Ovary (tissue), 3 donors: ENCODE results near the gene PPP1CA.

ENCODE experiments used
- POLR2A ChIP-seq: fragments of 450-650 bp; IDR thresholded peaks from one replicate; pipeline ENCODE4 v1.6.1; 2017; ENCODE audit warnings: antibody characterized with exemption, mild to moderate bottlenecking, moderate library complexity
- TF ChIP-seq, protein P1 (sequence below), 3 donors: fragments of 450-650 bp in 2 of 3; fragments of 200-600 bp in 1 of 3; IDR thresholded peaks; one replicate each; pipeline versions ENCODE4 v1.5.1 to v1.8.0; 2016 to 2022; ENCODE audit warnings: antibody characterized with exemption in 3 of 3, mild to moderate bottlenecking in 1 of 3
- donor health status: DM: no; HTN: no; CAD: no.

DNA sequence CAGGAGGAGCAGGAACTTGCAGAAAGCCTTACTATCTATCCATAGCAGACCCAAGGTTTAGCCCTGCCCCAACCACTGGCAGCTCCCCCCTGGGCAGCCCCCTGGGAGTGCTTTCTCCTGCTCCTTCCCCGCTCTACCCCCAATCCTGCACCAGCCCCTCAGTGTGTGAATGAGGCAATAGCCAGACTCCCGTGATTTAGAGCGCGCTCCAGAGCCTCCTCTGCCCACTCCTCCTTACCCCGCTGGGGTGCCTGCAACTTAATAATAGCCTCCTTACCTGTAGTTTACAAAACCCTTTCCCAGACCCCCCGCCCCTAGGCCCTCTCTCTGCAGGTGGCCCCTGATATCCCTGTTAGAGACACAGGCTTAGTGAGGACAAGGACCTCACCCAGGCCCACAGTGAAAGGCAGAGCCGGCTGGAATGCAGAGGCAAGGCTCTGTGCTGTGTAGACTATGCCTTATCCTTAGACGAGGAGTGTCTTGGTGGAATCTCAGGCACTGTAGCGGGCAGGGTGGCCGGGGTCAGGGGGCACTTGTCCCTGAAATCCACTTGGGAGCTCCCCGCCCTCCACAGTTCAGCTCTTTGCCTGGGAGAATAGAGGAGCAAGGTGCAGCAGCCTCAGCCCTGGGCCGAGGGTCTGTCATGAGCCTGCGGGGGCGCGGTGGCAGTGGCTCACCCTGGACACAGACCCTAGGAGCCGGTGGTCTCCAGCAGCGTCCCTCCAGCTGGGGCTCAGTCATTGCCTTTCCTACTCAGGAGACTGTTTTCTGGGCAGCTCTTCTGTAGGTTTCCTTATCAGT lies 9.5 kb upstream of the PPP1CA start:
- no peak for TF ChIP-seq POLR2A
- TF ChIP-seq, protein P1, sequence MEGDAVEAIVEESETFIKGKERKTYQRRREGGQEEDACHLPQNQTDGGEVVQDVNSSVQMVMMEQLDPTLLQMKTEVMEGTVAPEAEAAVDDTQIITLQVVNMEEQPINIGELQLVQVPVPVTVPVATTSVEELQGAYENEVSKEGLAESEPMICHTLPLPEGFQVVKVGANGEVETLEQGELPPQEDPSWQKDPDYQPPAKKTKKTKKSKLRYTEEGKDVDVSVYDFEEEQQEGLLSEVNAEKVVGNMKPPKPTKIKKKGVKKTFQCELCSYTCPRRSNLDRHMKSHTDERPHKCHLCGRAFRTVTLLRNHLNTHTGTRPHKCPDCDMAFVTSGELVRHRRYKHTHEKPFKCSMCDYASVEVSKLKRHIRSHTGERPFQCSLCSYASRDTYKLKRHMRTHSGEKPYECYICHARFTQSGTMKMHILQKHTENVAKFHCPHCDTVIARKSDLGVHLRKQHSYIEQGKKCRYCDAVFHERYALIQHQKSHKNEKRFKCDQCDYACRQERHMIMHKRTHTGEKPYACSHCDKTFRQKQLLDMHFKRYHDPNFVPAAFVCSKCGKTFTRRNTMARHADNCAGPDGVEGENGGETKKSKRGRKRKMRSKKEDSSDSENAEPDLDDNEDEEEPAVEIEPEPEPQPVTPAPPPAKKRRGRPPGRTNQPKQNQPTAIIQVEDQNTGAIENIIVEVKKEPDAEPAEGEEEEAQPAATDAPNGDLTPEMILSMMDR (IDR thresholded peaks at IDR 0.05): no peak
